ENCODE data around the gene KIF23. TPM values are rescaled to one million over a fixed set of nuclear protein-coding genes. Genes with fewer than 3 reads are reported as not detected.

The KIF23 gene
- total RNA-seq, 2 experiments from 2014 or later: 45.4 to 47.0 TPM

- Mint-ChIP-seq H3K9me3 (no peaks in the 10 kb centered on the region), H3K4me1 (ENCODE audit: low read depth) (peaks cover 7% of the 10 kb centered on the region), H3K36me3 (ENCODE audit: low read depth) (no peaks in the 10 kb centered on the region), H3K27me3 (no peaks in the 10 kb centered on the region), H3K27ac (peak overlapping the region; percentile 4), H3K4me3 (no peak overlapping the region)
- no peak for TF ChIP-seq CTCF (IDR thresholded peaks at IDR 0.05)
- DNase-seq (peak; percentile 23), ATAC-seq (peak; percentile 75)
- intact Hi-C loops (cut with micrococcal nuclease): no loop called here
- ChIA-PET POLR2A (no interaction called here), CTCF (interaction anchor here (0.6 kb wide), 1 partner anchor 20 kb away, joined by 3 read pairs; no protein-coding TSS in a partner anchor)
Observed at GRCh38 chr15:69497667-69498066, 83.5 kb downstream of the KIF23 start.

Other genes with a start within 250 kb of the KIF23 start
- gene PAQR5, start 115.4 kb upstream of the KIF23 start, total RNA-seq: under 1 TPM in 1 of 2 experiments, not detected in 1; 0.14 TPM
- 1,000 to 10,000 TPM; 2,583 to 2,701 TPM for gene RPLP1, start 38.5 kb downstream of the KIF23 start, total RNA-seq